Astrocyte of the cerebellum (primary cell): Measurements from ENCODE around the gene CUBN.

Source experiments
- DNase-seq: peaks from one replicate; pipeline ENCODE4 v3.0.0-alpha.2; 2011; ENCODE audit warnings: low read depth
- H3K4me3 ChIP-seq: 2 replicates; pipeline ENCODE4 v1.5.1; 2011; ENCODE audit warnings: mild to moderate bottlenecking, low read depth, low read length, moderate library complexity
- CTCF ChIP-seq: IDR thresholded peaks from 2 replicates; pipeline ENCODE4 v1.5.1; 2012; ENCODE audit warnings: low read length, low read depth, moderate library complexity, mild to moderate bottlenecking; ENCODE audit errors: missing control alignments
- in situ Hi-C: cut with HindIII; loops from 2 replicates; pipeline ENCODE4 v1.10.0; 2017; ENCODE audit warnings: low sequenced_read_pairs

CUBN gene

GRCh38 chr10:17007418-17007770 is 122.2 kb downstream of the CUBN start:
- H3K4me3 ChIP-seq, result no peak overlapping the region
- in situ Hi-C loops, result loop anchor here (25.0 kb wide), 2 partner anchors 130 to 205 kb away; partner anchors contain the start of genes CUBN and TRDMT1
- TF ChIP-seq CTCF, result no peak
- no peak for DNase-seq

- in situ Hi-C loops, result loop anchor here (25.0 kb wide), 2 partner anchors 130 to 205 kb away; partner anchors contain the start of genes CUBN and TRDMT1
- DNase-seq, result no peak
- H3K4me3 ChIP-seq, result no peak overlapping the region
- TF ChIP-seq CTCF, result no peak
Observed at GRCh38 chr10:17006631-17007417, 122.8 kb downstream of the CUBN start.

- H3K4me3 ChIP-seq, result no peak overlapping the region
- no peak for DNase-seq
- no peak for TF ChIP-seq CTCF
- in situ Hi-C loops, result loop anchor here (25.0 kb wide), 2 partner anchors 131 to 206 kb away; partner anchors contain the start of genes CUBN and TRDMT1
Observed at GRCh38 chr10:17005621-17006566, 123.7 kb downstream of the CUBN start.

- in situ Hi-C loops, result loop anchor here (25.0 kb wide), 2 partner anchors 132 to 207 kb away; partner anchors contain the start of genes CUBN and TRDMT1
- TF ChIP-seq CTCF, result no peak
- no peak overlapping the region for H3K4me3 ChIP-seq
- DNase-seq, result no peak
Observed at GRCh38 chr10:17004801-17005380, 124.7 kb downstream of the CUBN start.

GRCh38 chr10:17003651-17004286 is 125.8 kb downstream of the CUBN start:
- DNase-seq, result no peak
- no peak for TF ChIP-seq CTCF
- H3K4me3 ChIP-seq, result no peak overlapping the region
- in situ Hi-C loops, result loop anchor here (25.0 kb wide), 2 partner anchors 134 to 209 kb away; partner anchors contain the start of genes CUBN and TRDMT1
